GM18526 (cell line): ENCODE results near the gene DDX39B.

Experiments
- POLR2A ChIP-seq: IDR thresholded peaks from 3 replicates; pipeline ENCODE4 v1.6.1; 2011; ENCODE audit not compliant: insufficient read length; ENCODE audit errors: extremely low read depth

DDX39B gene

DNA sequence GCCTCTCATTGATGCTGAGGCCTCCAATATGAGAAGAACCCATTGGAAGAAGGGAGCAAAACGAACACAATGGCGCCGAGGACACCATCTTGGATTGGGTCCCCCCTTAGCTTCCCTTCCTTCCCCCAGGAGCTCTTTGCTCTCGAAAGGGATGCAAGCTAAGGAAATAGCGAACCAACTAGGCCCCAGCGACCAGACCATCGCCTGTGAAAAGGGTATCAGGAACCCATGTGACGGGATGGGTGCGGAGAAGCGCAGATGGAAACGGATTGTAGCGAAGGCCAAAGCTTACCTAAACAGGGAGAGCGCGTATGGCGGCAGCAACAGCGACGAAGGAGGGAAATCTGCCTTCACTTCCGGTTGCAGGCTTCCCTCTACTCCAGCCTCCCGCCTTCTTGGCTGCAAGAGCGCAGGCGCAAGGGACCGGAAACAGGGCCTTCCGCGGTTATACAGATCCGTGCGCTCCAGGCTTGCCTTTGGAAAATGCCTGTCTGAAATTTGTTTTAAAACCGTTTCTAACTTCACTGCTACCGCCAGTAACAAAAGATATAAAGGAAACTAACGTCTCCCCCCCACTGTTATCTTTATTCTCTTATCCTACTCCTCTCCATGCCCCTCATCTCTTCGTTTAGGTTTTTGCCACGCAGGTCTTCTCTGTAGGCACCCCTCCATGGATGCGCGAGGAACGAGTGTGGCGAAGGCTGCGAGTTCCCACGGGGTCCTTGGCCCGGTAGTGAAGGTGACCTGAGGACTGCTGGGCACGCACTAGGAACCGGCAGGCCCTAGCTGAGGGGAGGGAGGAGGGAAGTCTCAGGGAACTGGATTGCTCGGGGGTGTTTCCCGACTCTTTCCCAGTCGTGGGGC, at the start of gene DDX39B:
DDX39B (minus strand) TSS at position 346 of the 864 bp plus-strand sequence. CDS start 1,471 bp downstream, outside the sequence.
- peak; percentile 89 for TF ChIP-seq POLR2A

DNA sequence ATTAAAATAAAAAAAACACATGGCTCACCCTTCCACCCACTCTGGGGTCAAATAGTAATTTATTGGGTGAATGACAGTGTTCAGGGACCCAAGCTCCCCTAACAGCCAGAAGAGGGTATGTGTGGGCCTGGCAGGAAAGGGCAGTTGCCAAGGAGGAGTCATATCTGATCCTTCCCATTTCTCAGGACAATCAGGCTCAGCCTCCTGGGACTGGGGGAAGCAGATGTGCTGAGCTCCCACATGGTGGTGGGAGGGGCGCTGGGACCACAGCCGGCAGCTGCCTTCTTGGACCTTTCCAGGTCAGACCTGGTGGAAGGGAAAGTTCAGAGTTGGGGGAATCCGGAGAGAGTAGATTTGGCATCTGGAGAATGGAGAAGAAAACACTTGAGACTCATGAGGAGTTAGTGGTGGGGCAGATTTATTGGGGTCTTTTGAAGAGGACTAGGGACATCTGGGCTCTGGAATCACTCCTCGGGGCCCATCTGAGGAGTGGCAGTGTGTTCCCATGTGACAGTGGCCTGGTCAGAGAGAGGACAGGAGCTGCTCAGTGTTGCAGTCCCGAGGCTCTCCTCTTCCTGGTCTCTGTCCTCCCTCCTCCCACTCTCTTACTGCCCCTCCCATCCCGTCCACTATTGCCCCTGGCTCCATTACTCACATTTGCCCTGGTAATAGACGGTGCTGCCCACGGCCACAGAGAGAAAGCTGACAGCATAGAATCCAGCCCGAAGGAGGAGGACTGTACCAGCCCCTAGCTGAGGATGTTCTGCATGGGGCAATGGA, 47.3 kb upstream of the DDX39B start:
- TF ChIP-seq POLR2A = no peak

DNA sequence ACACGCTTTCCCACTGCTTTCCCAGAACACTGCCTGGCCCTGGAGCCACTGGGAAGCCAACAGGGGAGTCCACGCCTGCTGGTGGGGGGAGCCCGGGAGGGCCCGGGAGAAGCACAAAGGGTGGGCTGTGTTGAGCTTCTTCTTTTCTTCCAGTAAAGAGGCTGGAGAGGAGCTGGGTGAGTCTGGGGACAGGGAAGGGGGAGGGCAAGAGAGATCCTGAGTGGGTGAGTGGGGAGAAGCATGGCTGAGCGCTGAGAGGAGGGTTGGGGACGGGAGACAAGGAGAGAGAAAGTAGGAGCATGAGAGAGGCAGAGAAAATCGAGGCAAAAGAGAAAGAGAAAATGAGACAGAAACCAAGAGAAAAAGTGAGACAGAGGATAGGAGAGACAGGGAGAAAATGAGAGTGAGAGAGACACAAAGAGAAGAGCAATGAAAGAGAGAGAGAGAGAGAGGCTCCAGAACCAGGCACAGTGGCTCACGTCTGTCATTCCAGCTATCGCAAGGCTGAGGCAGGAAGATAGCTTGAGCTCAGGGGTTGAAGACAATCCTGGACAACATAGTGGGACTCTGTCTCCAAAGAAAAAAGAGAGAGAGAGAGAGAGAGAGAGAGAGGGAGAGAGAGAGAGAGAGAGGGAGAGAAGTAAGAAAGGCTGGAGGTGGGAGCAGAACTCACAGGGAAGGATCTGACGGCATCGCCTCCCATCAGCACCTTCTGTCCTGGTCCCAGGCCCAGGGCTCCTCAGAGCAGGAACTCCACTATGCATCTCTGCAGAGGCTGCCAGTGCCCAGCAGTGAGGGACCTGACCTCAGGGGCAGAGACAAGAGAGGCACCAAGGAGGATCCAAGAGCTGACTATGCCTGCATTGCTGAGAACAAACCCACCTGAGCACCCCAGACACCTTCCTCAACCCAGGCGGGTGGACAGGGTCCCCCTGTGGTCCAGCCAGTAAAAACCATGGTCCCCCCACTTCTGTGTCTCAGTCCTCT, 46.3 kb upstream of the DDX39B start:
- TF ChIP-seq POLR2A = no peak

DNA sequence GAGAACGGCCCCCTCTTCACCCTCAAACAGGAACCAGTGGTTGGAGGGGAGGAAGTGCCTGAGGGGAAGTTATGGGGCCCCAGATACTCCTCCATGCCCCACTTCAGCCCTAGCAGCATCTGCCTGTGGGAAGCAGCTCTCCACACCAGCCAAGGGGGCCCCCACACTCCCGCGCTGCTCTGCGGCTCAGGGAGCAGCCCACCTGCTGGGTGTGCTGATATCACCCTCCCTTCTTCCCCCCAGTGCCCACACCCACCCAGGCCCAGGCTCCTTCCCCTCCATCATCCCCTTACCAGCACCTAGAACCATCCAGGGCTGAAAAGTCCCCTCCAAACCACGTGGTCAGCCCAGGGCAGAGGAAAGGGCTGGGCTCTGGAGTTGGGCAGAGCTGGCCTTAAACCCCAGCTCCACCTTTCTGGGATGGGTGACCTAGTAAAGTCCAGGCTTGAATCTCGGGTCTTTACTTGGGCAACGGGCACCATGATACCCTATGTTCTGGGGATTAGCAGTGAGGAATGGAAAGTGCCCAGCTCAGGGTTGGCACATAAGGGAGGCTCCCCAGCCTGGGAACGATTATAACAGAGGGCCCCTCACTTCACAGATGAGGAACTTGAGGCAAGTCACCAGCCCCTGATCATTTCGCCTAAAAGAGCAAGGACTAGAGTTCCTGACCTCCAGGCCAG, 44.9 kb upstream of the DDX39B start:
- TF ChIP-seq POLR2A = peak; percentile 27

DNA sequence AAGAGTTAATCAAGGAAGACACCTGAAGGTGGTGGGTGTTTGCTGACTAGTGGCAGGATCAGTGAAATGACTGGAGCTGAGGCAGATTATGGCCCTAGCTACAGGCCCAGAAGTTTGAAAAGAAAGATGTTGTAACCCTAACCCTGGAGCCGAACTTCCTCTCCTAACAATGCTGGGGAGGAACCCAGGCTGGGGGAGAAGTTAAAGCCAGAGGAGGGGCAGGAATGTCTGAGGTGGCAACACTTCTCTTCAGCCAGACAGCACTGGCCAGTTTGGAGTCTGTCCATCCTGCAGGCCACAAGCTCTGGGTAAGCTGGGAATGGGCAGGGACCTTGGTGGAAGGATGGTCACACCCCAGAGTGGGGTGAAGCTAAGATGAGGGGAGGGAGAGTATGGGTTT, 44.2 kb upstream of the DDX39B start, which contains the start of gene LST1:
LST1 (plus strand) TSS at position 270 of the 400 bp plus-strand sequence. CDS start 1,023 bp downstream, outside the sequence.
- TF ChIP-seq POLR2A = no peak

DNA sequence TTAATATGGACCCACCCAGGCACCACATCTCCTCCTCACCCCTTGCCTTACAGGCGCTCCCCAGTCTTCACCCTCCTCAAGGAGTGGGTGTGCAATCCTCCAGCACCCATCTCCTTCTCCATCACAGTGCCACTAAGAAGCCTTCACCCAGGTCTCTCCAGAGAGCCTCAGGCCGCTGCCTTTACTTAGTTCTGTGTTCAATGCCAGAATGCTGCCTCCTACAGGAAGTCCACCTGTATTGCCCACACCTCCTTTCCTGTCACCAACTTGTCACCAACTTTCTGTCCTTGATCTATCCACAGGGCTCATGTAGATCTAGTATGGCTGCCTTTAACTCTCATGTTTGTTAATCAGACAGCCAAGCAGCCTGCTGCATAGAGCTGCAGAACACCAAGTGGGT, 43.7 kb upstream of the DDX39B start:
- TF ChIP-seq POLR2A = no peak

DNA sequence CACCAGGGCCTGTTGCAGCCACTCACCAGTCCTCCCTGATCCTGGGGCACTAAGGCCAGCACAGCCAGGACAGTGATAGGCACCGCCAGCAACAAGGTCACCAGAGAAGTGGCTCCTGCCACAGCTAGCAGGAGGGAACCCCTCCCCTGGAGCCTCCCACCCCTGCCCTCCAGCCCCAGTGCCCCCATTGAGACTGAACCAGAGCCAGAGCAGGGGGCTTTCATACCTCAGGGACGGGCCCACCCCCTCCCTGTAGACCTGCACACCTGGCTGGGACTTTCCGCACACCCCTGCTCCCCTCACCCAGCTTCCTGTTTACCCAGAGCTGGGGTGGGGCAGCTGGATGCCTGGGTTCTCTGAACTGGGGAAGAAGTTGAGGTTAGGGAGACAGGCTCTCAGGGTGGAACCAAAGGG, 40.4 kb upstream of the DDX39B start, which contains the start of gene LTB:
LTB (minus strand) TSS at position 195 of the 414 bp plus-strand sequence; CDS start at position 188, 7 bp downstream.
- TF ChIP-seq POLR2A = peak; percentile 23

DNA sequence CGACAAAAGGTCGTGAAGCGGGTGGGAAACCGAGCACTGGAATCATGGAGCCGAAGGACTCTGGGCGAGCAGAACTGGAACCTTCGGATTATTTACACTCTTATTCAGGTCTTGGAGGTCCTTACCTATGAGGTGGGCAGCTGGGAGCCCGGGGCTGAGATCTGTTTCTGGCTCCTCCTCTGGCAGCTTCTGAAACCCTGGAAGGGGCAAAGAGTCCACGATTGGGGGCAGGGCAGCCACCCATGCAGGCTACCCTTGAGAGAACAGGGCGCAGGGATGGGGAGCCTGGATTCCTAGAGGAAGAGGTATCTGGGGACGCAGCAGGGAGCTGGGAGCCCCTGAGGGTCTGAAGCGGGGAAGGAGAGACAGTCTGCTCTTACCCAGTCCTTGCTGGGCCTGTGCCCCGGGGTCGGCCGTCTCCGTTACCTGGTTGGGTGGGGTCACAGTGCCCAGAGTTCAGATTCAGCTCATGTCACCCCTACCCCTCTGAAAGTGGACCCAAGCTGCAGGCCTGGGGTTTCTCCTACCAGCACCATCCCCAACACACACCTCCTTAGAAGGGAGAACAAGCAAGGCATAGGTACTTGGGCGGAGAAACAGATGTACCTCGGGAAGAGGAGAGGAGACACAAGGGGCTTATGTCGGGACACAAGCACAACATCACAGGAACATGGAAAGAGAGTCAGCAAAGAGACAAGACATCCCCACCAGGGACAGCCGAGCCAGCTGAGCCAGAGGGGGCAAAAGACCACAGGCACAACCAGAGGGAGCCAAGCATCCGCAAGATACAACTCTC, 39.8 kb upstream of the DDX39B start:
- no peak for TF ChIP-seq POLR2A

DNA sequence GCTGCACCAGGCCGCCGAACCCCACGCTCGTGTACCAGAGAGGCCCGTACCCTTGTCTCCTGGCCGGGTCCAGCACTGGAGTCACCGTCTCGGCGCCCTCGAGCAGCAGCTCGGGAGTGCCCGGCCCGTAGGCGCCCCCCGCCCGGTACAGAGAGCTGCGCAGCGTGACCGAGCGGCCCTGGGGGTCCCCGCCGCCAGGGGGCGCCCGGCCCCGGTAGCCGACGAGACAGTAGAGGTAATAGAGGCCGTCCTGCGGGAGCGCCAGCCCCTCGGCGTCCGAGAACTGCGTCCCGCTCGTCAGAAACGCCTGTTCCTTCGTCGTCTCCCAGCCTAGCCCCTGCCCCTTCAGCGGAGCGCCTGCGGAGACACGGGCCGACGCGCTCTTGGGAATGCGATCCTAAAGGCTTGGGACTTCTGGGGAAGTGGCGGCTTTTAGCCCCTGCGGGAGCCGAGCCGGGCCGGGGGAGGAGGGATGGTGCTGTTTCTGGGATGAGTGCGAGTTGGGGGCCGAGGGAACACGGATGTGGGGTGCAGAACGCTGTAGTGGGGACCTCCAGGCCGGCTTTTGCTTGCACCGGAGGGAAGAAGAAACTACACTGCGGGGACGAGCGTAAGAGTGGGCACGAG, 39.1 kb upstream of the DDX39B start:
- peak; percentile 42 for TF ChIP-seq POLR2A

DNA sequence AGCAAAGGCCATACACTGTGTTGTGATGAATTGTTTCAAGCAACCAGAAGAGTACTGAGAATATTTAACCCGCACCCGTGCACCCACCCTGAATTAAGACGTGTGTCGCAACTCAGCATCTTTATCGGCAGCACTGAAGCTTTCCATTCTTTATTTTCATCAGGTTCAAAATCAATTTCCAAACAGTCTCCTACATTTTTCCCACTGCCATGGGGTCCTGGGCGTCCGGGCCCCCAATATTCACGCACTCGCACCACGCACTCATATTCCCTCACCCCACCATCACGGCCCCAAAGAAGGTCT, 38.6 kb upstream of the DDX39B start:
- no peak for TF ChIP-seq POLR2A

DNA sequence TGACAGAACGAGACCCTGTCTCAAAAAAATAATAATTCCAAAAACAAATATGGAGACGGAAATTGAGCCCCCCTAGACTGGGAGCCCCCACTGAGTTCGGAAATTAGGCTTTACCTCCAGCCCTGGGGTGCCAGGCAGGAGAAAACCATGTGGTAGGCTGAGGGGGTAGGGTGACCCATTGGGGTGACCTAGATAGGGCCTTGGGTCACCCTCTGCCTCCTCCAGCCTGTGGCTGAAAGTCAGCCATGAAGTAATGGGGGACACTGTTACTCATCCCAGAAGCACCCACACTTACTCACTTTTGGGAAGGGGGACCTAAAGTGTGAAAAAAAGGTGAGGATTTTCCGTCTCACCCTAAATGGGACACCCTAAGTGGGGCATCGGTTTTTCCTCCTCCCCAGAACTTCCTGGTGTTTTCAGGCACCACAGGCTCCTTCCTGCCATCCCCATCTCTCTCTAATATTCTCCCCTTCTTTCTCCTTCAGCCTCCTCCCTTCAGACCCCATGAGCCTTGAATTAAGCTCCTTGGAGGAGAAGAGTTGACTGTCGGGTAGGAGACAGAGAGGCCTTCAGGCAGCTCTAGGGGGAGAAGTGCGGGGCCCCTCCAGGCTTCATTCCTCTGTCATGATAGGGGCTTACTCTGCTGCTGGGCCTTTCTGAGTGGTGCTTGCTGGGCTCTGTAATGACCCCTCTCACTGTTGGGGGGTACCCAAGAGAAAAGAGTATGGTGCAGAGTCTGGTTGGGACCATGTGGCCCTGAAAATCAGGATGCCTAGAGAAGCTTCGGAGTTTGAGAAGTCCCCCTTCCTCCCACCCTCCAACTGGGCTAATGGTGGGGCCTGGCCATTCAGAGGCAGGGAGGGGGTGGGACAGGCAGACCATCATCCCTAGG, 38.0 kb upstream of the DDX39B start:
- TF ChIP-seq POLR2A = no peak

DNA sequence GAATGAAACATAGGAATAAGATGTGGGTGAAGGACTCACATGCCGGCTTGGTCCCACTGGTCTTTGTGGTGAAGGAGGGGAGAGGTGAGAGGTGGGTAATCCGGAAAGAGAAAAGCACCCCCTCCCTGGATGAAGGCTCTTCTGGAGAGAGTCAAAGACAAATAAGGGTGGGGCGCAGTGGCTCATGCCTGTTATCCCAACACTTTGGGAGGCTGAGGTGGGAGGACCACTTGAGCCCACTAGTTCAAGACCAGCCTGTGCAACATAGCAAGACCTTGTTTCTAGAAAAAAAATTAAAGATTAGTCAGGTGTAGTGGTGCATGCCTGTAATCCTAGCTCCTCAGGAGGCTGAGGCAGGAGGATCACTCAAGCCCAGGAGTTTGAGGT, 37.3 kb upstream of the DDX39B start:
- no peak for TF ChIP-seq POLR2A
